Head of caudate nucleus (tissue), 42 donors: ENCODE results near the gene SCG3.
A peak's percentile ranks its signal among the peaks of the same experiment; 100 is the strongest.

Experiments used
- DNase-seq, 42 donors: peaks; one replicate each; pipeline versions ENCODE4 v3.0.0 to v3.0.0-alpha.2; 2020 to 2021; ENCODE audit warnings: mixed read lengths in 7 of 42
- intact Hi-C: fragments of 100-400 bp; cut with DNase I; formaldehyde crosslinking; loops from one replicate; pipeline ENCODE4 v1.15.0; 2022

The SCG3 gene

DNA sequence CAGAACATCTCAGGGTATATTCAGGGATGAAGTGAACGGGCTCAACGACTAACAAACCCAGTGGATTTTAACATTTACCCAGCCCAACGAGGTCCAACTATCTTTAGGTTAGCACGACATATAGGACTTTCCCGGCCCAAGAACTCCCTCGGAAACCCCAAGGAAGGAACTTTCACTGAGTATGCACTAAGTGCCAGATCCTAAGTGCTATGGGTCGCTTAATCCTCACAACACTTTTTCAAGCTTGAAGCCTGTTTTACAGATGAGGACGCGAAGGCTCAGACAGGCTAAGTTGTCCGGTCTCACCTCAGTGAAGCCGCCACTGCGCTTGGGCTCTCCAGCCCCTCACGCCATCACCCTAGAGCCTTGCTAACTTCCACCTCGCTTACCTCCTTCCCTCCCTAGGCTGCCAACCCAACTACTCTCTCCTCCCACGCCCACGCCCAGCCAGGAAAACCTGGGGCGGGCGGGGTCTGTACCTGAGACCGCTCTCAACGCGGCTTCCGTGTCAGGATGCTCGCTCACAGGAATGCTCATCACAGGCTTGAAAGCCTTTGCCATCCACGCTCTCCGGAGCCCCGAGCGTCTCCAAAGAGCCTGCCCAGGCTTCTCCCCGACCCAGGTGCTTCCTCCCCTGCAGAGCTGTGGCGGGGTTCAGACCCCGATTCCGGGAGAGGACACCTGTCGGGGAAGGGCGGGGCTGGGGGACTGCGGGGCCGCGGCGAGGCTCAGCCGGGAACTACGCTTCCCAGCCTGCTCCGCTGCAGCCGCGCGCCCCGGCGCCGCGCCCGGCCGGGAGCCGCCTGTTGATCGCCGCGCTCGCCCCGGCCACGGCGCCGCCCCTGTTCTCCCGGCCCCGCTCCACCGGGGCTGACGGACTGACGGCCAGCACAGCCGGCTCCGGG, 69.7 kb downstream of the SCG3 start, which contains the start of gene TMOD2:
TMOD2 (plus strand) TSS at position 806 of the 905 bp plus-strand sequence. CDS start 14,845 bp downstream, outside the sequence.
- peak in 41 of 42 donors; percentile 49 to 89 (median 78) for DNase-seq
- intact Hi-C loops: no loop called here

DNA sequence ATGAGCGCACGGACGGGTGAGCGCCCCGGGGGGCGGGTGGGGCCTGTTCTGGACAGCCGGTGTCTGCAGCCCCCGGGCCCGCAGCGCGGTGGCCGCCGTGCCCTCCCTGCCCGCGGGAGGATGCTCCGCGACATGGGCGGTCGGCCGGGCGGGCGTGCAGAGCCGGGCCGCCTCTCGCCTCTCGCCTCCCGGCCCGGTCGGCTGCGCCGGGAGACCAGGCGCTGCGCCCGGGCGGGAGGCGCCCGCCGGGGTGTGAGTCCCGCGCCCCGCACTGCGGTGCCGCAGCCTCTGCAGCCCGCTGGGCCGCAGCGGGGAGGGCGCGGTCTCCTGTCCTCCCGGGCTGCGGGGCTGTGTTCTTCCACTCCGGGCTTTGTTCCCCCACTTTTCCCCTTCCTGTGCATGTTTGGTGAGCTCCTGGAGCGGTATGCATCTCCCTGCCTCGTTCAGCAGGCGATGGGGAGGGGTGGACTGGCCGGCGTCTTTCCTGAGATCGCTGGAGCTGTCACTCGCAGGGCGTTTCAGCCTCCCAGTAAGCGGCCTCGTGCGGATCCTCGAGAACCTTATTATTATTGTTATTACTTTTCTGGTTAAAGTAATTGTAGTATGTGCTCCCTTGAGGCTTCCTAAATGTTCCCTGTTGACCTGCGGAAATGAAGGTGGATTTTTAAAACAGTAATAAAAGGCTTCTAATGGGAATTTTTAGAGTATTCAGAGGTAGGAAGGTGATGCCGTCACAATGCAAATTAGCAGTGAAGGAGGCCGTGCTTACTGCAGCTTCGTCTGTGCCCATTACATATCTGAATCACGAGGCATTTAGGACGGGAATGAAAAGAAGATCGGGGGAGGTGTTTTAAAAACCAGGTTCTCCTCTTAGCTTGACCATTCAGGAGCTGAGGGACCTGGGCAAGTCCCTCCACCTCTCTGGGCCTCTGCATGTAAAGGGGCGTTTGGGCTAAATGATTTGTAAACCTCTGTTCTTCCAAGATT, 70.7 kb downstream of the SCG3 start:
- intact Hi-C loops: no loop called here
- DNase-seq: peak in 37 of 42 donors; percentile 35 to 76 (median 55)

DNA sequence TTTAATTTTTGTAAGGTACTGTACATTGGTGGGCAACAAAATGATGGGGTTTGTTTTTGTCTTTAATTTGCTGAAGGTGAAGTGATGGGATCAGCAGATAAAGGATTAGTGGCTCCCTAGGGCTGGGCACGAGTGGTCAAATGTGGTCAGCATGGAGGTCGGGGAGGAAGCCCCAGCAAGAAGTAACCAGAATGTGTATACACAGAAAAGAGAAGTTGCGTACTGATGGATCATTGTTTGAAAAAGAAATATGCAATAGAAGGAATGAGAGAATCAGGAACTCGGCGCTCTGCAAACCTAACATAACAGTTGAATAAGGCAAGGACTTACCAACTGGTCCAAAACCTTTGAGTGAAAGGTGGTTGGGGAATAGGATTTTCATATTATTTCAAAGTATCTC, 71.6 kb downstream of the SCG3 start:
- DNase-seq: no peak
- intact Hi-C loops: no loop called here

- DNase-seq: no peak
- intact Hi-C loops: no loop called here
These were observed 73.0 kb downstream of the SCG3 start for GRCh38 chr15:51754267-51754666.

- intact Hi-C loops: no loop called here
- no peak for DNase-seq
These were observed 74.5 kb downstream of the SCG3 start for GRCh38 chr15:51755790-51756189.

- no peak for DNase-seq
- intact Hi-C loops: no loop called here
These were observed 75.2 kb downstream of the SCG3 start for GRCh38 chr15:51756482-51756881.

DNA sequence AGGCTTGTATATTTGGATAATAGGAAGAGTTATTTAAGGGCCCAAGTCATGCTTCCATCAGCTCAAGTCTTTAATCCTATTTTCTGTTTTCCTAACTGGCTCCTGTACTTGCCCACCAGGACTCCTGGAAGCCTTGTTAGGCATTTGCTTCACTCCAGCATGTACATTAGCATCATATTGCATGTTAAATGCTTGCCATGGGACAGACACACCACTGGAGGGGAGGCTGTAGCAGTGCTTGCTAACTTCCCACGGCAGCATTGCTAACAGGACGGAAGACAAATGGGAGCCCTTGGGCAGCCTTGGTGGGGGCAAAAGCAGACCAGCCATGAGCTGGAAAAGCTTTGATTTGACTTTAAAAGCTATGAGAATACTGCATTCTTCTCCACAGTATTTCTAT, 76.1 kb downstream of the SCG3 start:
- intact Hi-C loops: no loop called here
- DNase-seq: no peak

DNA sequence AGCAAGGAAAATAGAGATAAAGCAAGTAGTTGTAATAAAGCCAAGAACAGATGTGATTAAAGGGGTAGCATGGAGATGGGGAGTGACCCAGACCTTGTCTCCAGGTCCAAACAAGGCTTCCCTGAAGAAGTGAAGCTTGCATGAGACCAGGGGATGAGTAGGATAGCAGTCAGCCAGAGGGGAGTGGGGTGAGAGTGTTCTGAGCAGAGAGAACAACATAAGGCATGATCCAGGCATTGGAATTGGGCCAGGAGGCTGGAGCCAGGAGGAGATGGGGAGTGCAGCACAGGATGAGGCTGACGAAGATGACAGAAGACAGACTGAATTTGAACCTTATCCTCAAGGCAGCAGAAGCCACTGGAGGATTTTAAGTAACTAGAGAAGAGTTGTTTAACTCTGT, 77.3 kb downstream of the SCG3 start:
- intact Hi-C loops: no loop called here
- DNase-seq: peak in 39 of 42 donors; percentile 20 to 90 (median 69)

DNA sequence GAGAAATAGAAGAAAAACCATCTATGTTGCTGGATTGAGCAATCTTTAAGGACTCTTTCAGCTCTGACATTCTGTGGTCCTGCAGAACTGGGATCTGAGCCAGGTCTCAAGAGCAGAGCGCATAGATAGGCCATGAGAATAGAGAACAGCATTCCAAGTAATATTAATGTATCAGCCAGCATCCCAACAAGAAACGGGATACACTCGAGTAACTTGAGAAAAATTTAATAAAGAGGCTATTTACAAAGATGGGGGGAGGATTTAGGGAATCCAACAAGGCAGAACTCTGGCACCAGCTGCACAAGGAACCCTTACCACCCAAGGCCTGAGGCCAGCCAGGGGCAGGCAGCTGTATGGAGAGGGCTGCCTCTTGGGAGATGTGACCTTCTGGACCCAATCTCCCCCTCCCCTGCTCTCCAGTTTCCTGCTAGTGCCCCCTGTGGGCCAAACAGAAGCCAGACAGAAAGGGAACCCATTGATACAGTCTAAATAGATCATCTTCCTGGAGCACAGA, 78.3 kb downstream of the SCG3 start:
- peak in 8 of 42 donors; percentile 31 to 63 (median 39) for DNase-seq
- intact Hi-C loops: no loop called here

DNA sequence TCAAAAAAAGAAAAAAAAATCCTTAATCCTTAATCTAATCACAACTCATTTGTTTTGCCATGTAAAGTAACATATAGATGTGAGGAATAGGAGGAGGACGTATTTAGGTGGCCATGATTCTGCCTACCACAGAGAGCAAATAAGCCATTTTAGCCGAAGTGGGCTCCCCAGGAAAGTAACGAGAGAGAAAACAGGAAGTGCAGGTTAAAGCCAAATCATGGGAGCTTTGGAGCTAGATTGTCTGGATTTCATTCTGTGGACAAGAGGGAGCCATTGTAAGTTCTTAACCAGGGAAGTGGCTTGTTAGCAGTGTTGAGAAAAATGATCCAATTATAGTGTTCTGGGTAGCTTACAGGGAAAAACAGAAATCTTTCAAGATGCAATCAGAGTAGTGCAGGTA, 79.5 kb downstream of the SCG3 start:
- intact Hi-C loops: no loop called here
- no peak for DNase-seq

DNA sequence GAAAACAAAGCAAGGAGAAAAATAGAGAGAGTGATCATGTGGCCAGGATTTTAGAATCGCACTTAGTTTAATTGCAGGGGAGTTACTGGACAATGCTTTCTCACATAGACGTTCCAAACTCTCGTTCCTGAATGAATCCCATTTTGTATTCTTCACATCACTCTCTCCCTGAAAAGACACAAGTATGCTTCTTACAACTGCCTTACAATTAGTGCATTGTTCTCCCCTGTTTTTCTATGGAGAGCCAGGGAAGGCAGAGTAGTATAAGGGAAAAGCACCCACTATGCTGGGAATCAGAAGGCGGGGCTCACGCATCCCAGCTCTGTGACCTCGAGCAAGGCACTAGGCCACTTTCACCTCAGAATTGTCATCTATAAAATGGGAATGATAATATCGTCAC, 84.4 kb downstream of the SCG3 start:
- intact Hi-C loops: no loop called here
- peak in 26 of 42 donors; percentile 20 to 80 (median 47) for DNase-seq

DNA sequence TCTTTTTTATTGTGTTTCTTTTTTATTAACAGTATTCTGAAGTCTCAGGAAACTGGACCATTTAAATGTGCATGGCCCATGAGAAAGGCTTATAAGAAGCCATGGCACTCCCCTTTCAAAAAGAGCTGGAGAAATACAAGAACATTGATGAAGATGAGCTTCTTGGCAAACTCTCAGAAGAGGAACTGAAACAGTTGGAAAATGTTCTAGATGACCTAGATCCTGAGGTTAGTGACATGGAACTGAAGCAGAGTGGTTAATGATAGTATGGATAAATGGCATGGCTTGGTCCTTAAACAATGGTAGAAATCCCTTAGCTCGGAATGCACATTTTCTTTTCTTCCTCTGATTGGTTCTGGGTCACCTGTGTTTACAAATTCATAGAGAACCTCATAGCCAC, 85.0 kb downstream of the SCG3 start:
- DNase-seq: no peak
- intact Hi-C loops: no loop called here

- intact Hi-C loops: no loop called here
- DNase-seq: peak in 3 of 42 donors; percentile 21 to 47 (median 35)
These were observed 86.7 kb downstream of the SCG3 start for GRCh38 chr15:51768018-51768417.
